Measurements from ENCODE around the gene TCF7. TPM values are rescaled to one million over a fixed set of nuclear protein-coding genes. Genes with fewer than 3 reads are reported as not detected.

TCF7 gene
- total and polyA plus RNA-seq, 2 of the 13 experiments (the other 11 are each of a cell fraction or from before 2014, with no cell fraction given): 6.3 to 6.8 TPM

DNA sequence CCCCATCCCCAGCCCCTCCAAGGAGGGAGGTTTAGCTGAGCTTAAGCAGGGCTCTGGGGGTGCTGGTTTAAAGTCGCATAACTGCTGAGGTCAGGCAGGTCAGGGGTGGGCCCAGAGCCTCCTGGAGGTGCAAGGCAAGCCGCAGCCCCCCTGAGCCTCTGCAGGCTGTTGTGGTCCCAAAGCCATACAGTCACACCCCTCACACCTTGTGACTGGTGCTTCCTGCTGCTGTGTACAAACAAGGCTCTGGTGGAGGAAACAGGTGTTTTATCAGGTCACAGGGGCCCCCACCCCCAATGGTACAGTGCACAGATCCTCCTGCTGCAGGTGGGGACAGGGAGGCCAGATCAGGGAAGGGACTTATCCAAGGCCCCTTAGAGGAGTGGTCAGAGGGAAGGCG is 8.0 kb downstream of the TCF7 start (continued):
- TF ChIP-seq, protein P1, sequence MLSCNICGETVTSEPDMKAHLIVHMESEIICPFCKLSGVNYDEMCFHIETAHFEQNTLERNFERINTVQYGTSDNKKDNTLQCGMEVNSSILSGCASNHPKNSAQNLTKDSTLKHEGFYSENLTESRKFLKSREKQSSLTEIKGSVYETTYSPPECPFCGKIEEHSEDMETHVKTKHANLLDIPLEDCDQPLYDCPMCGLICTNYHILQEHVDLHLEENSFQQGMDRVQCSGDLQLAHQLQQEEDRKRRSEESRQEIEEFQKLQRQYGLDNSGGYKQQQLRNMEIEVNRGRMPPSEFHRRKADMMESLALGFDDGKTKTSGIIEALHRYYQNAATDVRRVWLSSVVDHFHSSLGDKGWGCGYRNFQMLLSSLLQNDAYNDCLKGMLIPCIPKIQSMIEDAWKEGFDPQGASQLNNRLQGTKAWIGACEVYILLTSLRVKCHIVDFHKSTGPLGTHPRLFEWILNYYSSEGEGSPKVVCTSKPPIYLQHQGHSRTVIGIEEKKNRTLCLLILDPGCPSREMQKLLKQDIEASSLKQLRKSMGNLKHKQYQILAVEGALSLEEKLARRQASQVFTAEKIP (CRISPR knock-in tag; IDR thresholded peaks at IDR 0.05; ENCODE audit: borderline replicate concordance): no peak
- TF ChIP-seq, protein P2, sequence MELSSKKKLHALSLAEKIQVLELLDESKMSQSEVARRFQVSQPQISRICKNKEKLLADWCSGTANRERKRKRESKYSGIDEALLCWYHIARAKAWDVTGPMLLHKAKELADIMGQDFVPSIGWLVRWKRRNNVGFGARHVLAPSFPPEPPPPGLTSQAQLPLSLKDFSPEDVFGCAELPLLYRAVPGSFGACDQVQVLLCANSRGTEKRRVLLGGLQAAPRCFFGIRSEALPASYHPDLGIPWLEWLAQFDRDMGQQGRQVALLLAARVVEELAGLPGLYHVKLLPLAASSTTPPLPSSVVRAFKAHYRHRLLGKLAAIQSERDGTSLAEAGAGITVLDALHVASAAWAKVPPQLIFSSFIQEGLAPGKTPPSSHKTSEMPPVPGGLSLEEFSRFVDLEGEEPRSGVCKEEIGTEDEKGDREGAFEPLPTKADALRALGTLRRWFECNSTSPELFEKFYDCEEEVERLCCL (CRISPR knock-in tag; IDR thresholded peaks at IDR 0.05; ENCODE audit: borderline replicate concordance): no peak
- TF ChIP-seq, protein P3, sequence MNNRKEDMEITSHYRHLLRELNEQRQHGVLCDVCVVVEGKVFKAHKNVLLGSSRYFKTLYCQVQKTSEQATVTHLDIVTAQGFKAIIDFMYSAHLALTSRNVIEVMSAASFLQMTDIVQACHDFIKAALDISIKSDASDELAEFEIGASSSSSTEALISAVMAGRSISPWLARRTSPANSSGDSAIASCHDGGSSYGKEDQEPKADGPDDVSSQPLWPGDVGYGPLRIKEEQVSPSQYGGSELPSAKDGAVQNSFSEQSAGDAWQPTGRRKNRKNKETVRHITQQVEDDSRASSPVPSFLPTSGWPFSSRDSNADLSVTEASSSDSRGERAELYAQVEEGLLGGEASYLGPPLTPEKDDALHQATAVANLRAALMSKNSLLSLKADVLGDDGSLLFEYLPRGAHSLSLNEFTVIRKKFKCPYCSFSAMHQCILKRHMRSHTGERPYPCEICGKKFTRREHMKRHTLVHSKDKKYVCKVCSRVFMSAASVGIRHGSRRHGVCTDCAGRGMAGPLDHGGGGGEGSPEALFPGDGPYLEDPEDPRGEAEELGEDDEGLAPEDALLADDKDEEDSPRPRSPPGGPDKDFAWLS (CRISPR knock-in tag; IDR thresholded peaks at IDR 0.05; ENCODE audit: borderline replicate concordance): no peak
- no peak for TF ChIP-seq SOX6 (IDR thresholded peaks at IDR 0.05)
- no peak for TF ChIP-seq SOX6 (CRISPR knock-in tag; IDR thresholded peaks at IDR 0.05)
- no peak for TF ChIP-seq DPF2 (CRISPR knock-in tag; IDR thresholded peaks at IDR 0.05; ENCODE audit: borderline replicate concordance, low read depth)
- no peak for TF ChIP-seq FOXA3 (CRISPR knock-in tag; IDR thresholded peaks at IDR 0.05)
- no peak for TF ChIP-seq SMAD1 (CRISPR knock-in tag; IDR thresholded peaks at IDR 0.05; ENCODE audit: borderline replicate concordance, low read depth)
- no peak for TF ChIP-seq SP2 (CRISPR knock-in tag; IDR thresholded peaks at IDR 0.05)
- TF ChIP-seq NFE2 (CRISPR knock-in tag; IDR thresholded peaks at IDR 0.05): no peak
- no peak for TF ChIP-seq ZNF180 (CRISPR knock-in tag; IDR thresholded peaks at IDR 0.05; ENCODE audit: borderline replicate concordance, low read depth)

All from HepG2 (cell line).